Embryonic facial prominence (tissue), 1 donor: ENCODE measurements around the gene SBF2.
"Not testable (repeated sequence)": the region's sequence is repeated elsewhere in the genome, so short reads cannot be mapped to it uniquely, and the experiment has no call there.

Experiments used
- DNase-seq: peaks from one replicate; pipeline ENCODE4 v3.0.0-alpha.2; 2016; ENCODE audit errors: extremely low spot score

Gene SBF2

GRCh38 chr11:10019906-10020682 lies 273.9 kb downstream of the SBF2 start:
- DNase-seq = no peak

GRCh38 chr11:10017911-10018310 lies 276.1 kb downstream of the SBF2 start:
- DNase-seq = no peak

DNA sequence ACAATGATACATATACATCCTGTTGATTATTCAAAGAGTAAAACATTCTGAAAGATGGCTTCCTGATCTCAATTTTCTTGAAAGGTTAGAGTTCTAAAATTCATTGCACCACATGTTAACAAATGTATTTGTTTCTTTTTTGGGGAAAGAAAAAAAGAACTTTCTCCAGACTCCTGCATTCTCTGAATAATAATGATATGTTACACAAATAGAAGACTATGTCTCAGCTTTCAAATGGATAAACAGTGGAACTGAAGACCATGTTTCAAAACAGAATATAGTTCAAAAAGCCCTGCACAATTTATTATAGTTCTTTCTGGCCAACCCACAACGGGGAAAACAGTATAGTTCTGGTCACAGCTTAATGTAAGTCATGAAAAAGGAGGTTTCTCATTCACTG lies 277.0 kb downstream of the SBF2 start:
- DNase-seq = no peak

GRCh38 chr11:10012068-10012467 lies 282.0 kb downstream of the SBF2 start:
- DNase-seq = no peak

DNA sequence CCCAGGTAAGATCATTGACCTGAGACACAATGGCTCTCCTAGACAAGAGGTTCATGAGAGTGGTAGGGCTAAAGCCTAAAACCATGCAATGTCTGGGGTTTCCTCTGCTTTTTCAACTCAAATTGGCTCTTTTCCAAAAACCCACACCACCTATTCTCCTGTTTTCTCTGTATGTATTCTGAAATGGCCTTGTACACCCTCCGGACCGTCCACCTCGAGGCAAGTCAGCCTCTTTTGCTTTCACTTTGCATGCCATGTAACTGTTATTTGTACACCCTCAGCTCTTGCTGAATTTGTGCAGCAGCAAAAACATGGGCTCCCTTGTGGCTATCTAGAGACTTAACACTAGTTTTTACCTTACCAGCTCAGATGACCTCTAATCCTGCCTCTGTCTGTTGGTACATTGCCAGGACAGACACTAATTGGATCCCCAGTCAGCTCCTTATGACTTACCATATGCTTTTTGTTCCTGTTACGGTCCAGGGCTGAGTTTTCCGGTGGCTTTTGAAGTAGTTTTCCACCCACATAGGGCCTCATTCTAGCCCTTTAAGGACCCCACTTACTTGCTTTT lies 288.0 kb downstream of the SBF2 start:
- no peak for DNase-seq

DNA sequence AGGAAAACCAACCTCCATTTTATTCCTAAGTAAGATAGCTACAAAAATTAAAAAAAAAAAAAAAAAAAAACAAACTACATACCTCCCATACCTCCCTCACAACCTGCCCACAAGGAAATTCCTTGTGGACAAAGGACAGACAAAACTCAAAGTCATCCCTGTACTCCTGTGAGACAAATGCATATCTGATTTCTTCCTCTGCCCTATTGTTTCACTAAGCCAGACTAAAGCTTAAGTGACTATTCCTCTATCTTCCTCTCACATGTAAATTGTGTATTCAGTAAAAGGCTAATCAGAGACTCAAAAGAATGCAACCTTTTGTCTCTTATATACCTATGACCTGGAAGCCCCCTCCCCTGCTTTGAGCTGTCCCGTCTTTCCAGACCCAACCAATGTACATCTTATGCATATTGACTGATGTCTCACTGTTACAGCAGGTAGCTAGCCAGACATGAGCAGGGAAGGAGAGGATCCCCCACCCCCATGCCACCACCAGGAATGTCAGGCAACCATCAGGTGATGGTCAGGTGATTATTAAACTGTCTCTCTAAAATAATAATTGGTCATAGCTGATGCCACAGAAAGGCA lies 289.4 kb downstream of the SBF2 start:
- DNase-seq = no peak

GRCh38 chr11:10002221-10002620 lies 291.8 kb downstream of the SBF2 start:
- no peak for DNase-seq

GRCh38 chr11:9992306-9992705 lies 301.7 kb downstream of the SBF2 start:
- no peak for DNase-seq

- no peak for DNase-seq
These were observed 303.6 kb downstream of the SBF2 start for GRCh38 chr11:9990221-9990973.

GRCh38 chr11:9987303-9987702 lies 306.7 kb downstream of the SBF2 start:
- DNase-seq = not testable (repeated sequence)

GRCh38 chr11:9982796-9983579 lies 311.0 kb downstream of the SBF2 start:
- DNase-seq = no peak

DNA sequence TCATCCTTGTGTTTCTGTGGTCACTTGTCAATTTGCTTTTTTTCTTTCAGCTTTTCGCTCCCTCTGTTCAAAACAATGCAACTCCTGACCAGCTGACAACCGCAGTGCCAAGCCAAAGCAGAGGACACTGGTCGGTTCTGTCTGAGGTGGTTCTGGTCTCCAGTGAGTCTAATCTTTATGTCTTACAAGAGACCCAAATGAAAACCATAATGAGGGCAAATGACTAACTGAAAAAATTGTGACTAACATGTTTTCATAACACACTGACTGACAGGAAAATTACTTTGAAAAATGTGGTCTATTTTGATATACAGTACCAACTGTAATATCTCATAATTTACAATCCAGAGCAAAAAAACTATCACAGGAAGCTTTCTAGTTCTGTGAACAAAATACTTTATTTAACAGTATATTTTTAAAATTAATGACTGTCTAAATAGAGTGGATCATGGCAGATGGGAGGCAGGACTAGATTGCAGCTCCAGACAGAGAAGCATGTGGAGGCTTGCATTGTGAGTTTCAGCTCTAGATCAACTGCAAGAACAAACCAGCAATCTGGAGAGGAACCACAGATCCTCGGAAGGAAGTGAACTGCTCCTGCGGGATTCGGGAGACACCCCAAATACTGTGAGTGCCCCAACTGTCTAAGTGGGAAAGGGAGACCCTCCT lies 311.8 kb downstream of the SBF2 start:
- no peak for DNase-seq

GRCh38 chr11:9980931-9981330 lies 313.1 kb downstream of the SBF2 start:
- no peak for DNase-seq

DNA sequence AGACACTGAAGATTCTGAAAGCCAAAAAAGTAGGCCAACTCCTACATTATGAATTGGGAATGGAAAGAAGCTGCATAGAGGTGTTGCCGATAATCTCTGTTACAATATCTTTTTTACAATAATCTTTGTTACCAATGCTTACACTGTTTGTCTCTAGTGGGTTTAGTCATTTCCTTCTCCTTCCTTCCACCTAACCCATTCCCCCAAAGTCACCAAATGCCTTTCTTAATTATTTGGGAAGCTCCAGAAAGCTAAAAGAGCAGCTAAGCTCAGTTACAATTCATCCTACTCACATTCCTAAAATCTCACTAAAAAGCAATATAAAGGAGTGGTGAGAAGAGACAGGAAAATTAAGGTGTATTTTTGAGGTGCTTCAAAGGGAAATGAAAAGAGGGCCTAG lies 316.5 kb downstream of the SBF2 start:
- no peak for DNase-seq

DNA sequence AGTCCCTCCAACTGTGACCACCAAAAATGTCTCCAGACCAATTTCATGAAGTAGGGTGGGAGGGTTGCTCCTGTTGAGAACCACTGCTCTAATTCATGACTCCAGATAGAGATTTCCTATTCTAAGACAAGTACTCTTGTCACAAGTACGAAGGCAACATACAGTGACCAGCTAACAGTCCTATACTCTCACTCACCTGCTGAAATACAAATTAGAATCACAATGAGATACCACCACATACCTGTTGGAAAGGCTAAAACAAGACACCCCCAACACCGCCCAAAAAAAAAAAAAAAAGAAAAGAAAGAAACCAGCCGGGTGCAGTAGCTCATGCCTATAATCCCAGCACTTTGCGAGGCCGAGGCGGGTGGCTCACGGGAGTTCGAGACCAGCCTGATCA lies 319.6 kb downstream of the SBF2 start:
- no peak for DNase-seq

DNA sequence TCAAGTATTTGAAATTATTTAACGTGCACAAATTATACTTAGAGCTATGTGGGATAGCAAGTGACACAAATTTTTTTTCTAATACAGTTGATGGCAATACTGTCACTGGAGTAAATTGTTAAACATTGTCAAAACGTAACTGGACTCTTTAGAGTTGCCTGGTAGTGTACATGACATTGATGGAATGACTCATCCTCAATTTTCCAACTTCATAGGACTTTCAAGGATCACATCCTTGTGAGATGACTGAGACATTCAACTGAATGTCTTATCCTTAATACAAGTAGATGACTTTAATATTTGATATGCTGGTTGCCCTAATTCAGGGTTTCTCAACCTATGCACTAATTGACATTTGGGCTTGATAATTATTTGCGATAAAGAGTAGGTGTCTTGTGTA lies 320.1 kb downstream of the SBF2 start:
- no peak for DNase-seq

DNA sequence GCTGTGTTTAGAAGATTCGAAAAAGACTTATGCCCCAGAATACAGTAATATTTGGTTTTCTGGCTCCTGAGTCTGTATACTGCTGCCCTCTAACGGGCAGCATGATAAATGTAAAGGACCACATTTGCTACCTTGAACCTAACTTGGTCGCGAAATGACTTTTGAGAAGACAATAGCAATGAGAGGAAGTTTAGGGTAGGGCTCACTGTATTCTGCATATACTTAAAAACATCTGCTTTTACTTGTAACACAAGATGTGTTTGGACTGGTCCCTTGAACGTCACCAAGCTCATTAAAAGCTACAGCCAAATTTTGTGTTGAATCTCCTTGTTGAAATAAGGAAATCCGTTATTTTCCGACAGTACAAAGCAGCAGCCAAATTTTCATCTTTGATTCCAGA lies 321.0 kb downstream of the SBF2 start:
- DNase-seq = peak; percentile 13

DNA sequence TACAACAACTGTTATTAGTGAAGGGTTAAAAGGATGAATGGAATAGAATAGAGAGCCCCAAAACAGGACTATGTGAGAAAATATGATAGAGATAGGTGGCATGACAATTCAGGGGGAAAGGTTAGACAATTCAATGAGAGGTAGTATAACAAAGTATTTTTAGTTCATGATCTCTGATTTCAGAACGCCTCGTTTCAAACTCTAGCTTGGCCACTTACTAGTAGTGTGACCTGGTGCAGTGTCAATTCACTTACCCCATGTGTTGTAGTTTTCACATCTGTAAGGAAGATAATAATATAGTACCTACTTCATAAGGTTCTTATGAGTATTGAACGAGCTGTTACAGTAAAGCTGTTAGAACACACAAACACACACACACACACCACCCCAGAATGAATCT lies 322.1 kb downstream of the SBF2 start:
- no peak for DNase-seq

GRCh38 chr11:9969068-9969467 lies 325.0 kb downstream of the SBF2 start:
- no peak for DNase-seq

DNA sequence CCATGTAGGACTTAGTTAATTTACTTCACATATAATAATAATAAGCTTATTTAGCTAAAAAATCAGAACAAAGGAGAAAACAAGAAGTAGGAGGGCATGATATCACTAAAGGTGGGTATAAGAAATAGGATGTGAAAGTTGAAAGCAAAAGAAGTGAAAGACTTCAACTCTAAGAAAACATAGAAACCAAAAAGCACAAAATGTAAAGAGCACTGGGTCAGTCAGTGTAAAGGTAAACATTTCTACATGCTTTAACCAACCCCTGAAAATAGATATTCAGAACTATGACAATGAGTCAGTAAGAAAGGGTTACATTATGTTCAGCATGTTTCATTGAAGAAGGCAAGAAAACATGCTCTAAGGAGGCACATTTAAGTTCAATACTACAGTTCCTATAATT lies 331.3 kb downstream of the SBF2 start:
- DNase-seq = no peak

DNA sequence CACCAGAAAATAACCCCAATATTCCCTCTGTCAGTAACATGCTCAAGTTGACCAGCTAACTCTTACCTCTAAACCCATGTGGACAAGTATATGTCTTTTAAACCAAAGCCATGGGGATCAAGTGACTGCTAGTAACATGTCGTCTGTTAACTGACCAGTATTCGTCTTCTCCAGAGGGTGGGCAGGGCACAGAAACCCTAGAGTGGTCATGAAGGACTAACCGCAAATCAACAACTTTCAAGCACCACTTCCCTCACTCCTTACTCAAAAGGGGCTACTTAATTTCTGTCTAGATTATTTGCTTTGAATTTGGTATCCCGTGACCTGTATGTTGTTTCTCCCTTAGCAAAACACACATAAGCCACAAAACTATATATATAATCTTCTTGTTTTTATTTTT lies 336.9 kb downstream of the SBF2 start:
- DNase-seq = no peak
